Fibroblast of upper back skin (primary cell): Measurements from ENCODE around the gene MRM3.
"Not testable (repeated sequence)": the region's sequence is repeated elsewhere in the genome, so short reads cannot be mapped to it uniquely, and the experiment has no call there.

ENCODE experiments used
- DNase-seq: peaks from one replicate; pipeline ENCODE4 v3.0.0-alpha.2; 2013

Gene MRM3

GRCh38 chr17:797236-797840 is 15.2 kb downstream of the MRM3 start:
- no peak for DNase-seq

- DNase-seq = peak; percentile 24
These were observed 16.1 kb downstream of the MRM3 start for GRCh38 chr17:798246-798645.

GRCh38 chr17:799261-799660 is 17.1 kb downstream of the MRM3 start:
- DNase-seq = no peak

DNA sequence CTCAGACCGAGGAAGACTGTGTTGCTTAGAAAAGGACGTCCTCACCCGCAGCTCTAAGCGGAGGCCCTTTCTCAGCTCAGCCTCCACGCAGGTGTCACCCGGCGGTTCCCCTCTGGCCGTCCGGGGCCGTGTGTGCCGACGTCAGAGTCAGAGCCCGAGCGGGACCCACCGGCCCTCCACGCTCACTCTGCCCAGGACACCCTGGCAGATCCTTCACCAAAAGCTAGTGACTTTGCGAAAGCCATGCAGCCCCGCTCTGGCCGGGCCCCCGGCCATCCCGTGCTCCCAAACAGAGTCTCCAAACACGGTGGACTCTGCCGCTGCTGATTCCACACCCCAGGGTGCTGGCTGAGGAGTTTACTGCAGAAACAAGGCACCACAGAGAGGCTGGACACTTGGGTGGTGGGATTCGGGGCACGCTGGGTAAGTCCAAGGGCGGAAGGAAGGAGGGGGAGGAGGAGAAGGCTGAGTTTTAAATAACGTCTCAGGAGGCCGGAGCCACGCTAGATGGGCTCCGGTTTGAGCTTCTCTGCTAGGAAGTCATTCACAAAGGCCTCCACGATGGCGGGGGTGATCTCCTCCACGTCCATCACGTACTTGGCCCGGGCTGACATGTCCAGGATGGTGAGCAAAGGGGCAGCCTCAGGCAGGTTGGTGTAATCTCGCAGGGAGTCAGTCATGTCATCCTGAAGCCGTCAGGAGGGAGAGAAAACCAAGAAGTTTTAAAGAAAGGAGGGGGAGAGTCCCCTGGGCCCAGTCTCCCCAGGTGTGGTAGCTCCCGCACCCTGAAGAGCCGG is 18.5 kb downstream of the MRM3 start:
- no peak for DNase-seq

DNA sequence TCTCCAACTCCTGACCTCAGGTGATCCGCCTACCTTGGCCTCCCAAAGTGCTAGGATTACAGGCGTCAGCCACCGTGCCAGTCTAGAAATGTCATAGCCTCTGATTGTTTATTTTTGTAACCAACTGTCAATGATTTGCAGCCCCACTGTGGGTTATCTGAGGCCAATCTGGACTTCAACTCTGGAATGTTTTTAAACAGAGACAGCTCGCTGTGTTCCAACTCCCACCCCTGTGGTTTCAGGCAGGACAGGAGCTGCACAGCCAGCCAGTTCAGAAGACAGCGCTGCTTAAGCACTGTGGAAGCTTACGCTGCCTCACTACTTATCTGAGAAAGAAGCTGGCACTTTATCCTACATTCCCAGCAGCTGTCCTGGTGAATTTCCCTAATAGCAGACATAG is 19.5 kb downstream of the MRM3 start:
- no peak for DNase-seq

DNA sequence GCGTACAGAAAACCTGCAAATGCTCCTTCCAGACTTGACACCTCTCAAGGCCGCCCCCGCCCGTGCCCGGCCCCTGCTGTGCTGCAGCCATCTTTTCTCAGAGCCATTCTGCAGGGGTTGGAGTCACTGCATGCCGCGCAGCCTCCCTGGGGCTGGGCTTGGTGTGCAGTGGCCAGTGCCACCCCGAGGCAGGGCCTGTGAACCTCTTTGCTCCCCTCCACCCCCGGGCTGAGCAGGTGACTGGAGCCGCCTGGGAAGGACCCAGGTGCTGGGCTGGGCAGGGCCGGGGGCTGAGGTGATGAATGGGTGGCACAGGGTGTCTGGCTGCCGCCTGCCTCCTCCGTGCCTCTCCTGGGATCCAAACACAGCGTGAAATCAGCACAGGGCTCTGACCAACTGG is 20.3 kb downstream of the MRM3 start:
- DNase-seq = no peak

DNA sequence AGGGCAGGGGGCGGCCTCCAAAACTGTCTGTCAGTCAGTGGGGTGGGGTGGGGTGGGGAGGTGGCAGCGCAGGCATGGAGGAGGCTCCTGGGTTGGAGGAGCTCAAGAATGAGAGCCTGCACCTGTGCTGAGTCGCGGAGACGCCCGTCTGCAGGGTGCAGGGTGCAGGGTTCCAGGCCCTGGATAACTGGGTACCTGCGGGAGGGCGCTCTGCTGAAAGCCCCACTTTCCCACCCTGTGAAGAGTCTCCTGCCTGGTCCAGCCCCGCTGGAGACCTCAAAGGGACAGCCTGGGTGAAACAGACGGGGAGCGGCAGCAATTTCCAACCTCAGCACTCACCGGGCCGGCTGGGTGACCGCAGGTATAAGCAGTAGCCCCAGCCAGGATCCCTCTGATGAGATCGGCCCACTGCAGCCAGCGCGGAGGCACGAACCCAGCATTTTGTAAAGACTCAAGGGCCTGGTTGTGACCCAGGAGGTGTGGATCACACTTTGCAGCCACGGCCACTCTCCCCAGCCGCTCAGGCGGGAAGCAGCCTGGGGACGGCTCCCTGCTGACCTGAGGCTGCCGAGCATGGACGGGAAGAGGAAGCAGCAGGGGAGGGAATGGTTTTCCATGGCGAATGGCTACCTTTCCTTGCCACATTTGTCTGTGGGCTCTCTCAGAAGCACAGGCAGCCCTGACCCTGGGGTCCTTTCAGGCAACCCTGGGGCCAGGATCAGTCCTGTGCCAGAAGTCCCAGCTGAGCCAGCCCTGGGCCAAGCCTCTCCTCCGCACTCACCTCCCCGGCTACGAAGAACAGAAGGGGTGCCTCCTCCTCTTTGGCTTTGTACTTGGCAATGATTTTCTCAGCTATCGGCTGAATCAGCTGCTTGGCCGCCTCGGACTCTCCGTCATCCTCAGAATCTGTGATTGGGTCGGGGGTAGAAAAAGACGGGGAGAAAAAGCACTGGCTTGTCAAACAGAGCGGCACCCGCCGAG is 21.0 kb downstream of the MRM3 start:
- DNase-seq = no peak

- no peak for DNase-seq
These were observed 22.6 kb downstream of the MRM3 start for GRCh38 chr17:804541-805435.

- DNase-seq = not testable (repeated sequence)
These were observed 23.7 kb downstream of the MRM3 start for GRCh38 chr17:805886-806285.

GRCh38 chr17:806346-806745 is 24.2 kb downstream of the MRM3 start:
- DNase-seq = no peak

DNA sequence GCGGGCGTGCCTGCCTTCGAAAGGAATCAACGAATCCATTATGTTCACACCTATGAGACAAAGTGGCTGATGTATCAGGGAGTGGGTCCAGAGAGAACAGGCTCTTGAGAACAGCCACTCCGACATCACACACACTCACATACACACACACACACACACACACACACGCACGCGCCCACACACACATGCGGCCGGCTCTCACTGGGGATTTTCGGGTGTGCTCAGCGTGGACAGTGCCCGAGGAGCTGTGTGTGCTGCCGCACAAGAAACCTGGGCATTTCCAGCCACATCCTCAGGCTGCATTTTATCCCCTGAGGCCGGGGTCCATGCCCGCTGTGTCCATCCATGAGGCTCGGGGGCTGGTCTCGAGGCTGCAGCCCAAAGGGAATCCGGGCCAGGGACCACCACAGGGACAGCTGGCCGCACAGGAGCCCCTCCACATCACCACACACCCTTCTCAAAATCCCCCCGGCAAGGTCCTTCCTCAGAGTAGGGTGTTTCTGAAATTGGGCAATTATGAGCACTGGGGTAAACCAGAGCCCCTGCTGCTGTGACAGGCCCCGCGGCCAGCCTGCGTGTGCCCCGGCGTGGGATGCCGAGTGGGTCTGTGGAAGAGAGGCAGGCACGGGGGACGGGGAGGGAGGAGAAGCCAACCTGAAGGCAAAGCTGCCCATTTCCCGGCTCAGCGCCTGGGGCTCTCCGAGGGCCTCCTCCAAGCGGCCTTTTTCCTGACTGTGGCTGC is 24.8 kb downstream of the MRM3 start:
- no peak for DNase-seq

DNA sequence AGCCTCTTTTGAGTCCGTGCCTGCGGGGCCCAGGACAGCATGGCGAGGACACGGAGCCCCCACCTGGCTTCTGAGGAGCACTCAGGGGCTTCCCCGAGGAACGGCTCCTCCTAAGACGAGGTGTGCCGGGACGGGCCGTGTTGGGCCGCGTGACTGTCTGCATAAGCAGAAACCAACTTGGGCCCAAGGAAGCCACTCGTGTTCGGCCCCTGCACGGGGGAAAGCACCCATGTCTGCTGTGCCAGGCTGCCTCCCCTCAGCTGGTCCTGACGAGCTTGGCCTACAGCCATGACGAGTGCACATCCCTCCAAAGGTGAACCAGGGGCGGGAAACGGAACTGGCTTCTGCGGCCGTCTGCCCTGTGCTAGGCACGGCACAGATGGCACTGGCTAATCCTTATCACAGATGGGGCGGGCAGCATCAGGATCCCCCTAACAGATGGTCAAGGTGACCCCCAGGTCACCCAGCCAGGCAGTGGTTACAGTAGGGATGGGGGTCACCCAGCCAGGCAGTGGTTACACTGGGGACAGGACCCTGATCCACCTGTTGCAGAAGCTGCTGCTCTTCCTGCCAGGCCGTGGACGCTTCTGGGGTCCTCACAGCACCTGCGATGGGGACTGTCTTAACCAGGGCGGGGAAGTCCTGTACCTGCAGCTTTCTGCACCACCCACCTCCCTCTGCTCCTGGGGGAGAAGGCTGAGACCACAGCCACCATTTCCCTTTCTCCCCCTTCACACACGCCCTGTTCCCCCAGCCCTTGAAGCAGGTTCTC is 25.6 kb downstream of the MRM3 start:
- no peak for DNase-seq

GRCh38 chr17:811051-811784 is 29.1 kb downstream of the MRM3 start:
- DNase-seq = no peak

DNA sequence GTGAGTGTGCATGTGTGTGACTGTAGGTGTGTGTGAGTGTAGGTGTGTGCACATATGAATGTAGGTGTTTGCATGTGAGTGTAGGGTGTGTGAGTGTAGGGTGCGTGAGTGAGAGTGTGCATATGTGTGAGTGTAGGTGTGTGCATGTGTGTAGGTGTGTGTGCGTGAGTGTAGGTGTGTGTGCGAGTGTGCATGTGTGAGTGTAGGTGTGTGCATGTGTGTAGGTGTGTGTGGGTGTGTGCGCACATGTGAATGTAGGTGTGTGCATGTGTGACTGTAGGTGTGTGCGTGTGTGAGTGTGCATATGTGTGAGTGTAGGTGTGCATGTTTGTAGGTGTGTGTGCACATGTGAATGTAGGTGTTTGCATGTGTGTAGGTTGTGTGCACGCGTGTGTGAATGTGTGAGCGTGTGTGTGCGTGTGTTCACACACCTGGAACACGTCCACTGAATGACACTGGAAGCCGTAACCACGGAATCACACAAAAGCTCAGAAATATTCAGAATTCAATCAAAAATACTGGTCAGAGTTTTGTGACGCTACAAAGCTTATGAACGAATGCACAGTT is 30.6 kb downstream of the MRM3 start:
- DNase-seq = no peak

DNA sequence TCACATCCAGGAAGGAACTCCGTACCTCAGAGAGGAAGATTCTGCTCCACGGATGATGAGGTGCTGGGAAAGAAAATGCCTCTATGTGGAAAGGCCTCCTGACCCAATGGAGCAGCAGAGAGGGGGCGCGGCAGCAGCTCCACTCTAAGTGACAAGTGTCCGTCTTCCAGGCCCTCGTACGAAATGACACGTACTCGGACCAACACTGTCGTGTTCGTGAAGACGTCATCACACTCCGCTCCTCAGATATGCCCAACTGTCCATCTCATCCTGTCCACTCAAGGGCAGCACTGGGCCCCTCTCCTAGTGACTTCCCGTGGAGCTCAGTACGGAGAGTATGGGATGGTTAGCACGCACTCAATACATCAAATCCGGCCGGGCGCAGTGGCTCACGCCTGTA is 32.2 kb downstream of the MRM3 start:
- DNase-seq = no peak

- no peak for DNase-seq
These were observed 37.1 kb downstream of the MRM3 start for GRCh38 chr17:819251-819650.

DNA sequence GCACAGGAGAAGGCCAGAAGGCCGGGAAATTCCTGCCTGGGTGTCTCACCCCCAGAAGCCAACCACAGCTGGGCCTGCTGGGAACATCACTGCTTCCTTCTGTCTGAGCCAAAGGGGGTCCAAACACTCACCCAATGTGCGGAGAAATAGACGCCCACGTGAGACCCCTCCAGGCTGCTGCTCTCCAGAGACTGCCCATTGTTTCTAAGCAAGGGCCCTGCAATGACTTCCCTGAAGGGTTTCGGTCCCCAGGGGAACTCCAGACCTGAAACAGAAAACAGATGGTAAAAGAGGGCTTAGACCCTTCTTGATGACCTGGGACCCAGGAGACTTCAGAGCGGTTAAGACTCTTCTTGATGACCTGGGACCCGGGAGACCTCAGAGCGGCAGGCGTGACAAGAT is 41.3 kb downstream of the MRM3 start:
- no peak for DNase-seq

DNA sequence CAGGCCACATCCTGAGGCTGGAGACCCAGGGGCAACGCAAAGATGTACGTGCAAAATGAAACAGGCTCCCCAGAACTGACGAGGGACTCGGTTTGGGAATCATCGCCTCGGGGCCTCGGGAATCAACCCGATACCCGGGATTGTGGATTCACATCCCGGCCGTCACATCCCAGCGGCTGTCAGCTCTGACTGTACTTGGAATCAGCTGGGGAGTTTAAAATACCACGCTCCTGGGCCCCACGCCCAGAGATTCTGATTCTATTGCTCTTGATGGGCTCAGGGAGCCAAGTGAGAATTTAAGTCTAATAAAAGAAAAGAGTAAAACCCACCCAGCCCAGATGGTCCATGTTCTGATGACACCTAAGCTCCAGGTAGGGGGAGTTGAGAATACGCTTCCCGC is 42.2 kb downstream of the MRM3 start:
- DNase-seq = no peak

DNA sequence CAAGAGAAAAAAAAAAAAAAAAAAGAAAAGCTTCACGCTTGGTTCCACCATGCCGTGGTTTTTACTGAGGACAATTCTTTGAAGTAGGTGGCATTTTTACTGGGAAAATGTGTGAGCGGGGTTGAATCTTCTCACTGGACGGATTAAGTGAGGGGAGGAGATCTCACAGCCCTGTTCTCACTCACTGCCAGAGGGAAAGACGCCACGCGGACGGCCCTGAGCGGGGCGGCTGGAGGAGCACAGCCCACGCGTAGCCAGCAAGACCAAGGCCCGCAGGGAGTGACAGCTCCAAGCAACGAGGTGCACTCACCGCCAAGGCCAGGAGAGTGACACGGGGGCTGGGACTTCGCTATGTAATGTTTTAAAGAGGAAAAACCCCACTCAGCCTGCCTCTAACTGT is 43.1 kb downstream of the MRM3 start:
- no peak for DNase-seq

DNA sequence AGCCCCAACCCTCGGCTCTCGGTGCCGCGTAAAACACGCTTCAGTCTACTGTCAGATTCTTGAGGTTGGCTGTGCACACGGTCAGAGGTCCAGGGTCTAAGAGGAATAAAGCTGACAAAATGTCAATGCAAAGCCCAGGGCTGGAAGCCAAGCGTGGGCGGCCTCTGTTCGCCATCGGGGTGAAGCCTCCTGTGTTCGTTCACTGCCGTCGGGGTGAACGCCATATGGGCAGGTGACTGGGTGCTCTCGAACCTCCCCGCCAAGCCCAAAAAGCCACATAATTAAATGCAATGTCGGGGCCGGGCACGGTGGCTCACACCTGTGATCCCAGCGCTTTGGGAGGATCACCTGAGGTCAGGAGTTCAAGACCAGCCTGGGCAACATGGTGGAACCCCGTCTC is 44.6 kb downstream of the MRM3 start:
- DNase-seq = no peak
